HL-60/S4 treated with phorbol 12-myristate 13-acetate at 8.2 ng/mL for 4 days and 3 days (cell line): Measurements from ENCODE around the gene NPM3.

ENCODE experiments used
- in situ Hi-C: fragments of 300-500 bp; cut with MboI; formaldehyde crosslinking; loops from 2 replicates; pipeline ENCODE4 v1.15.0; 2022; ENCODE audit warnings: low sequenced_read_pairs

NPM3 gene

GRCh38 chr10:101775273-101776160 lies 7.7 kb downstream of the NPM3 start, which contains the start of gene FGF8:
Gene FGF8 (minus strand): TSS chr10:101776114. CDS start chr10:101775900, 214 bp downstream.
- in situ Hi-C loops: no loop called here

GRCh38 chr10:101774589-101775272 lies 8.5 kb downstream of the NPM3 start:
- in situ Hi-C loops: no loop called here

GRCh38 chr10:101773923-101774588 lies 9.2 kb downstream of the NPM3 start:
- in situ Hi-C loops: no loop called here

DNA sequence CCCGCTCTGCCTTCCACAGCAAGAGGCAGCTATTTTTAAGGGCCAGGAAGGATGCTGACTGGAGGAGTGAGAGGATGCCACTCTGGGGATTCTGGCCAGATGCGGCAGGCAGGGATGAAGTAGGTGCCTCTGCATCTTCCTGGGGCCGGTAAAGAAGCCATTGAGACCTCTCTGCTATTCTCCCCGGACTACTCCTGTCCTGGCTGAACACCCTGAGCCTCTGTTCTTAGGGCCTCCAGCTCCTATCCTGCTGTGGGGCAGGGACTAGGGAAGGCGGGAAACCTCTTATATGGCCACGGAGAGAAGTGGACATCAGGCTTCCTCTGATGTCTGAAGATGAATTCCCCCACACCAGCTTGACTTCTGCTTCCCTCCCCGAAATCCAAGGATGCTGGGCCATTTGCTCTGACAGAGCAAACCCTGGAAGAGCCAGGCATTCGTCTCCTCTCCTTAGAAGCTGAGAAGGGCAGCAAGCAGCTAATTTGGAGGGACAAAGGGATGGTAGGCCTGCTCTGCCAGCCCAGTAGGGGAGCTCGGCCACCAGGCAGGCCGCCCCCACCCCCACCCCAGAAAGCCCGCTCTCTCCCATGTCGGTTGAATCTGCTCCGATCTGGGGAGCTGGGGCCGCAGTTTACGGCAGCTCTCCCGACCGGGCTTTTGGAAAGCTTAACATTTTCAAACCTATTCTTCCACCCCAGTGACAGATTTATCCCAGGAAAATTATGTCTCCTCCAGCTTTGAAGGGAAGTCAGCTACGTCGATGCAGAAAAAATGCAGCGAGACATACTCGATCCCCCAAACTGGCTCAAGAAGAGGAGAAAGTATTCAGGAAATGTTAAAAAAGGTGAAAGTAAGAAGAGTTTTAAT lies 10.1 kb downstream of the NPM3 start:
- in situ Hi-C loops: no loop called here

DNA sequence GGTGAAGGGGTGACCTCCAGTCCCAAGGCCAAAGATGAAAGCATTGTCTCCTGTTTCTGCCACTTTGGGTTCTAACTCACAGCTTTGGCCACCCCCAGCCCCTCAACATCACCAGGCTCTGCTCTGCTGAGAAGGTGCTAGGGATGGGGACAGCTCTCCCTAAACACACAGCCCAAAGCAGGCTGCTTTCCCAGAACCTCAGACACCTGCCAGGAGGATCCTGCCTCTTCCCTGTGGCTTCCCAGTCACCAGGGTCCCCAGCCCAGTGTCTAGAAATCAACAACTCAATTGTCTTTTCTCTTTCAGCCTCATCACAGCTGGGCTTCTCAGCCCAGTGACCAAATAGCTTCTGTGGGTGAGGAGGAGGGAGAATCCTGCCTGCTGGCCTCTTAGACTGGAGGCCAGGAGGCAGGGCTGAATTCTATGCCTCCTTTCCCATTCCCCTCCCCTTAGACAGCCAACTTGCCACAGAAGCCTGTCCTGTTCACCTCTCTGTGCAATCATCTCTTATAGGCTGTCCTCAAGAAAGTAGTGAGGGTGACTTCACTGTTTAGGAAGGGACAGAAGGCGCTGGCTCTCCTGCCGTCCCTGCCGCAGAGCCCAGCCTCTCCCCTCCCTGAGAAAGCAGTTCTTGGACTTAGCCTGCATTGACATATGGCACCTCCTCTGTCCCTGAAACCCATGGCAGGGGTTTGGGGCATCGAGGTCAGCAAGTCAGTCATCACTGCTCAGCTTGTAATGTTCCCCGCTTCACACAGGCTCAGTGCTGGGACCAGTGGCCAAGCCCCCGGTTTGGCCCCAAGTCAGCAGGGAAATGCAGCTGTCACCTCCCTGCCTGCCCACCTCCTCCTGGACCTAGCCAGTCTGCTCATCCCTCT lies 11.0 kb downstream of the NPM3 start:
- in situ Hi-C loops: no loop called here

- in situ Hi-C loops: no loop called here
These were observed 11.9 kb downstream of the NPM3 start for GRCh38 chr10:101771380-101771779.

DNA sequence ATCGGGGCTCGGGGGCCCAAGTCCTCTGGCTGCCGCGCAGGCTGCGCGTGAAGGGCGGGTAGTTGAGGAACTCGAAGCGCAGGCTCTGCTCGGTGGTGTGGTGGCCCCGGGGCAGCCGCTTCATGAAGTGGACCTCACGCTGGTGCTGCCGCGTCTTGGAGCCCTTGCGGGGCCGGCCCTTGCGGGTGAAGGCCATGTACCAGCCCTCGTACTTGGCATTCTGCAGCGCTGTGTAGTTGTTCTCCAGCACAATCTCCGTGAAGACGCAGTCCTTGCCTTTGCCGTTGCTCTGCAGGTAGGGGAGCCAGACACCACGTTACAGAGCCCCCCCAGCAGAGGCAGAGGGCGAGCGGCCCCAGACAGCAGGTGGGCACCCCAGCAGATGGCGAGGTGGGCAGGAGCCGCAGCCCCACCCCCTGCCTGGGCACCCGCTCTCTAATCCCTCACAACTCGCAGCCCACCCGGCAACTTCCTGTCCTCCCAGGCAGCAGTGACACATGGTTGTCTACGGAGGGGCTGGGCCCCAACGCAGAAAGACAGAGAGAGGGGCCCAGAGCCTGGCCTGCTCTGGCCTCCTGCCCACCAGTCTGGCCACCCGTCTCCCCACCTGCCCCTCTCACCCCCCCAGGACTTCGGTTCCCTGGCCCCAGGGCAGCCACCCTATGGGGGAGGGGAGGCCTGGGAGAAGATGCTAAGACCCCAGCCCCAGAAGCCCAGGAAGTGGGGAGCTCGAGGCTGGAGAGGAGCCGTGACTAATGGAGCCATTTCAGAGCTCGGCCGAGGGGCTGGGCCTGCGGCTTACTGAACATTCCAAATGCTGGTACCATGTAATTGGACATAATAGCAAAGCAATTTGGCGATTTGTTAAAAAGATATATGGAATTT lies 12.7 kb downstream of the NPM3 start:
- in situ Hi-C loops: no loop called here

DNA sequence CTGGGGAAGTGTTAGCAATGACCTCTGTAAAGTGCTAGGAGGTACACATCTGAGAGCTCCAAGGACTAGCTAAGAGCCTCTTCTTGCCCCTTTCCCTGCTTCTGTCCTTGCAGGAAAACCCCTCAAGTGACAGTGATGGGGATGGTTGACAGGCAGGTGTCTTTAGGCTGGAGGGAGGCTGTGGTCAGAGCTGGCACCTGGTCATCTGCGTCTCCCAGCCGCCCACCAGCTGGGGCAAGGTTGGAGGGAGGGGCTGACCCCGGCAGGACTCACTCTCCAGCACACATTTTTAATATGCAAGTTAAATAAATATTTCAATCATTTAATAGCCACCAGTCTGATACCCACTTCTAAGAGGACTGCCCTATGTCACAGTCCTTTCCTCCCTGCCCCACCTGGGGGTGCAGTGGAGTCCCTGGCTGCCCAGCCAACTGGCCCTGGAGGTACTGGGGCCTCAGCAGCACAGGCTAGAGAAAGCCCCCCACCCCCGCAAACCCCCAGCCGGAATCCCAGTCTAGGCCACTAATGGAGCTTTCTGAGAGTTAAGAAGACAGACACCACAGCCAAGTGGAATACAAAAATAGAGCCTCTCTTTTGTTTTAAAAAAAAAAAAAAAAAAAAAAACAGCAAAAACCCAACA lies 13.6 kb downstream of the NPM3 start:
- in situ Hi-C loops: no loop called here

- in situ Hi-C loops: no loop called here
These were observed 14.5 kb downstream of the NPM3 start for GRCh38 chr10:101768791-101769170.

DNA sequence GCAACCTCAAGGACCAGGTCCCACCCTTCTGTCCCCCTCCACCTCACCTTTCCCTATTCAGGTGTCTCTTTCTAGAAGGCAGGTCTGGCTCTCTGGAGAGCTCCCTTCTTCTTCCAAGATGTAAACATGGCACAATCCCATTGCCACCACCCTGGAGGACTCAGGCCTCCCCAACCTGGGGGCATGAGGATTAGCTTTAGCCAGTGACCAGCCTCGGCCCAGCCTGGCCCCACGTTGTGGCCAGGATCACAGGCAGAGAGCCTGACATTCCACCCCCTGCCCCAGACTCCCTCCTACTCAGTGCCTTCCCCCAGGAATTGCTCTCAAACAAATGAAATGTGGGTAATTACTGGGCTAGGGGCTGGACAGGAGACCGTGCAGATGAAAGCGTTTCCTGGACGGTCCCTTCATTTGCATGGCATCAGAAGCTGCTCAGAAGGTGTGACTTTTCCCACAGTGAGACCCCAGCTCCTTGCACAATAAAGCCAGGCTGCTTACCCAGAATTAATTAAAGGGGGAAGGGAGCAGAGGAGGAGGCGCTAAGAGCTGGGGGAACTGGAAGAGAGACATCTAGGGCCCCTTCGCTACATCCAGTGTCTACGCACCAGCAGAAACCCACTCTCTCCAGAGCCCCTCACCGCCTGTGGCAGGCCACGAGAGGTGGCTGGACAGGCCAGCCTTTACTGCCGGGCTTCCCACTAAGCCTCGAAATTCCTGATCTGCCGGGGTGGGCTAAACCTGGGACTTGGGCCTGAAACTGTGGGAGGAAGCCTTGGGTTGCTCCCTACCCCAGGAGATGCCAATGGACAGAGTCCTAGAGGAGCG lies 15.1 kb downstream of the NPM3 start:
- in situ Hi-C loops: no loop called here

DNA sequence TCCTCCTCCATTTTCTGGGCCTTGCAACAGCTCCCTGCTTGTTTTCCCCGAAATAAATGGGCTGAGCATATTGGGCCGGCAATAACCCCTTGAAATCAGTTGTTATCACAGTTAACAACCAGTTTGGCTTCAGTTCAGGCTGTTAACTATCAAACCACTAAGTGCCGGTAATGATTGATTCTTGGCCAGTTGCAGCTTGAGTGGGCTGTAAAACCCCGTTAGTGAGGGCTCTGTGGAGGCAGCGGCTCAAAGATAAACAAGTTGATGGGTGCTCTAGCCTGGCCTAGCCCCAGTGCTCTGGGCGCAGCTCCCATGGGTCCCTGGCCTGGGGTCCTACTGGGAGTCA lies 15.7 kb downstream of the NPM3 start:
- in situ Hi-C loops: no loop called here

DNA sequence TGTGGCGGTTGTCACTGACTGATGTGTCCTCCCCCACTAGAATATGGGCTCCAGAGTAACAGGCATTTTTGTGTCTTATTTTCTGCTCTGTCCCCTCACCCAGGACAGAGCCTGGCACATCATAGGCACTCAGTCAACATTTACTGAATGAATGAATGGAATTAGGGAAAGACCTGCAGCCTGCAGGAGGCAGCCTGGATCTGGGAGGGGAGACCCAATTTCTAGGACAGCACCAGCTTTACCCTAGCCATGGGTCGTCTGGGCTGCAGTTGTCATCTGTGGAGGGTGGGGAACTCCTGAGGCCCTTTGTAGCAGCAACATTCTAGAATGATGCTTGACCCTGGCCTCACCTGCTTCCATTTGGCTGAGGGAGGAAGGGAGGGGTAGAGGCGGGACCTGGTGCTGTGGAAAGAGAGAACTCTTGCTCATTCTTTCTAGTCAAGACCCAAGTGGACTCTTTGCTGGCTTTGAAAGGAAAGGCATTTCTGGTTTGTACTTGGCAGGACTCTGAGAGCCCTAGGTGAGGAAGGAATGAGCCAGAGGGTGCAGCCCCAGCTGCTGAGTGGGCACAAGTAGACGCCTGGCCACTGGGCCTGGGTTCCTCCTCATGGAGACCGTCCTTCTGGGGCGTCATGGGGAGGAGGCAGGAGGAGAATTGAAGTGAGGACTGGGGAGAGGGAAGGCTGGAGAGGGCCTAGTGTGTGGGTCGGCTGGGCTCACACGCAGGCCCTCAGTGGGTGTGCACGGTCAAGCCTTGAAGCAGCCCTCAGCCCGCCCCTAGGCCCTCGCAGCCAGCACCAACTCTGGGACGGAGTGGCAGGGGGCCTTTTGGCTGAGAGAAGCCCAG lies 16.3 kb downstream of the NPM3 start:
- in situ Hi-C loops: no loop called here

- in situ Hi-C loops: no loop called here
These were observed 16.9 kb downstream of the NPM3 start for GRCh38 chr10:101766306-101766705.

GRCh38 chr10:101763141-101763846 lies 20.0 kb downstream of the NPM3 start:
- in situ Hi-C loops: no loop called here

DNA sequence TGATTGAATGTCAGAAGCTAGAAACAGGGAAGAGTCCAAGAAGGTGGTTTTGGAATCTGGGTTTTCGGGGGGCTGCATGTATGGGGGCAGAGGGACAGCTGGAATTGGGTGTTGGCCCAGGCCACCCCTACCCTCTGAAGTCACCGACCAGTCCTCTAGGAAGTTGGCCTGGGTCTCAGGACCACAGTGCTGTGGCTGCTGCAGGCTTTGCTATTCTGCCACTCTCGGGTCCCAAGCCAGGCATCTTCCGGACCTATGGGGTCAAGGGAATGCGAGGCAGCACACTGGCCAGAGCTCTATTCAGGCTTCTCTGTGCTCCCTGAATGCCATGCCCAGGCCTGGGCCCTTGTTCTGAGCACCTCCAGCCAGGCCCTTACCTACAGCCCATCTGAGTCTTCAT lies 20.5 kb downstream of the NPM3 start:
- in situ Hi-C loops: no loop called here

- in situ Hi-C loops: no loop called here
These were observed 22.0 kb downstream of the NPM3 start for GRCh38 chr10:101761226-101761625.
